ENCODE measurements around the gene RAB8A. TPM values are rescaled to one million over a fixed set of nuclear protein-coding genes. Genes with fewer than 3 reads are reported as not detected.

The RAB8A gene
- total RNA-seq, 1 donor from 2014 or later, result 31.3 TPM

GRCh38 chr19:16121967-16122366 lies 10.3 kb downstream of the RAB8A start:
- no peak overlapping the region for H3K27ac ChIP-seq (ENCODE audit: low read depth, low read length)
- no peak overlapping the region for H3K4me3 ChIP-seq (ENCODE audit: low read length in 3 of 3)
- H3K27me3 ChIP-seq (ENCODE audit: control insufficient read depth in 3 of 3, insufficient read depth in 3 of 3, low read length in 3 of 3), result no peaks in the 10 kb centered on the region
- no peaks in the 10 kb centered on the region for H3K9me3 ChIP-seq (ENCODE audit: control insufficient read depth in 3 of 3, low read length in 3 of 3)
- H3K9ac ChIP-seq (ENCODE audit: low read depth in 1 of 3, low read length in 3 of 3), result no peak overlapping the region
- peaks cover 0 to 6% (median 0%) of the 10 kb centered on the region in 3 donors for H3K4me1 ChIP-seq (ENCODE audit: control insufficient read depth in 3 of 3, insufficient read depth in 3 of 3, low read length in 3 of 3)
- peaks cover 61 to 69% (median 66%) of the 10 kb centered on the region in 3 donors for H3K36me3 ChIP-seq (ENCODE audit: control insufficient read depth in 3 of 3, insufficient read depth in 3 of 3, low read length in 3 of 3)

GRCh38 chr19:16124953-16125352 lies 13.3 kb downstream of the RAB8A start:
- H3K4me1 ChIP-seq (ENCODE audit: control insufficient read depth in 3 of 3, insufficient read depth in 3 of 3, low read length in 3 of 3), result no peaks in the 10 kb centered on the region
- no peak overlapping the region for H3K4me3 ChIP-seq (ENCODE audit: low read length in 3 of 3)
- H3K9me3 ChIP-seq (ENCODE audit: control insufficient read depth in 3 of 3, low read length in 3 of 3), result no peaks in the 10 kb centered on the region
- H3K27me3 ChIP-seq (ENCODE audit: control insufficient read depth in 3 of 3, insufficient read depth in 3 of 3, low read length in 3 of 3), result no peaks in the 10 kb centered on the region
- peaks cover 75 to 82% (median 81%) of the 10 kb centered on the region in 3 donors for H3K36me3 ChIP-seq (ENCODE audit: control insufficient read depth in 3 of 3, insufficient read depth in 3 of 3, low read length in 3 of 3)
- H3K27ac ChIP-seq (ENCODE audit: low read depth, low read length), result no peak overlapping the region
- no peak overlapping the region for H3K9ac ChIP-seq (ENCODE audit: low read depth in 1 of 3, low read length in 3 of 3)

GRCh38 chr19:16125737-16126495 lies 14.2 kb downstream of the RAB8A start:
- peaks cover 77 to 84% (median 84%) of the 10 kb centered on the region in 3 donors for H3K36me3 ChIP-seq (ENCODE audit: control insufficient read depth in 3 of 3, insufficient read depth in 3 of 3, low read length in 3 of 3)

GRCh38 chr19:16127080-16127479 lies 15.4 kb downstream of the RAB8A start:
- peaks cover 71 to 83% (median 82%) of the 10 kb centered on the region in 3 donors for H3K36me3 ChIP-seq (ENCODE audit: control insufficient read depth in 3 of 3, insufficient read depth in 3 of 3, low read length in 3 of 3)
- H3K27me3 ChIP-seq (ENCODE audit: control insufficient read depth in 3 of 3, insufficient read depth in 3 of 3, low read length in 3 of 3), result no peaks in the 10 kb centered on the region

More at GRCh38 chr19:16125737-16126495, 14.2 kb downstream of the RAB8A start:
- no peaks in the 10 kb centered on the region for H3K27me3 ChIP-seq (ENCODE audit: control insufficient read depth in 3 of 3, insufficient read depth in 3 of 3, low read length in 3 of 3)
- no peak overlapping the region for H3K27ac ChIP-seq (ENCODE audit: low read depth, low read length)
- H3K4me3 ChIP-seq (ENCODE audit: low read length in 3 of 3), result no peak overlapping the region
- no peaks in the 10 kb centered on the region for H3K4me1 ChIP-seq (ENCODE audit: control insufficient read depth in 3 of 3, insufficient read depth in 3 of 3, low read length in 3 of 3)
- no peaks in the 10 kb centered on the region for H3K9me3 ChIP-seq (ENCODE audit: control insufficient read depth in 3 of 3, low read length in 3 of 3)
- H3K9ac ChIP-seq (ENCODE audit: low read depth in 1 of 3, low read length in 3 of 3), result no peak overlapping the region

GRCh38 chr19:16127776-16128371 lies 16.2 kb downstream of the RAB8A start:
- H3K4me3 ChIP-seq (ENCODE audit: low read length in 3 of 3), result no peak overlapping the region
- H3K9me3 ChIP-seq (ENCODE audit: control insufficient read depth in 3 of 3, low read length in 3 of 3), result no peaks in the 10 kb centered on the region
- no peak overlapping the region for H3K9ac ChIP-seq (ENCODE audit: low read depth in 1 of 3, low read length in 3 of 3)
- H3K27me3 ChIP-seq (ENCODE audit: control insufficient read depth in 3 of 3, insufficient read depth in 3 of 3, low read length in 3 of 3), result no peaks in the 10 kb centered on the region
- no peaks in the 10 kb centered on the region for H3K4me1 ChIP-seq (ENCODE audit: control insufficient read depth in 3 of 3, insufficient read depth in 3 of 3, low read length in 3 of 3)
- H3K36me3 ChIP-seq (ENCODE audit: control insufficient read depth in 3 of 3, insufficient read depth in 3 of 3, low read length in 3 of 3), result peaks cover 70 to 83% (median 82%) of the 10 kb centered on the region in 3 donors
- no peak overlapping the region for H3K27ac ChIP-seq (ENCODE audit: low read depth, low read length)

More at GRCh38 chr19:16127080-16127479, 15.4 kb downstream of the RAB8A start:
- Histone ChIP-seq H3K4me3 (ENCODE audit: low read length in 3 of 3) (no peak overlapping the region), H3K4me1 (ENCODE audit: control insufficient read depth in 3 of 3, insufficient read depth in 3 of 3, low read length in 3 of 3) (no peaks in the 10 kb centered on the region), H3K9ac (ENCODE audit: low read depth in 1 of 3, low read length in 3 of 3) (no peak overlapping the region), H3K27ac (ENCODE audit: low read depth, low read length) (no peak overlapping the region), H3K9me3 (ENCODE audit: control insufficient read depth in 3 of 3, low read length in 3 of 3) (no peaks in the 10 kb centered on the region)

GRCh38 chr19:16131648-16132047 lies 20.0 kb downstream of the RAB8A start:
- H3K4me3 ChIP-seq (ENCODE audit: low read length in 3 of 3), result no peak overlapping the region
- peaks cover 55 to 62% (median 62%) of the 10 kb centered on the region in 3 donors for H3K36me3 ChIP-seq (ENCODE audit: control insufficient read depth in 3 of 3, insufficient read depth in 3 of 3, low read length in 3 of 3)
- H3K27me3 ChIP-seq (ENCODE audit: control insufficient read depth in 3 of 3, insufficient read depth in 3 of 3, low read length in 3 of 3), result no peaks in the 10 kb centered on the region
- no peak overlapping the region for H3K27ac ChIP-seq (ENCODE audit: low read depth, low read length)
- no peaks in the 10 kb centered on the region for H3K4me1 ChIP-seq (ENCODE audit: control insufficient read depth in 3 of 3, insufficient read depth in 3 of 3, low read length in 3 of 3)
- no peak overlapping the region for H3K9ac ChIP-seq (ENCODE audit: low read depth in 1 of 3, low read length in 3 of 3)
- no peaks in the 10 kb centered on the region for H3K9me3 ChIP-seq (ENCODE audit: control insufficient read depth in 3 of 3, low read length in 3 of 3)

- H3K9me3 ChIP-seq (ENCODE audit: control insufficient read depth in 3 of 3, low read length in 3 of 3), result no peaks in the 10 kb centered on the region
- no peak overlapping the region for H3K27ac ChIP-seq (ENCODE audit: low read depth, low read length)
- peaks cover 38 to 42% (median 42%) of the 10 kb centered on the region in 3 donors for H3K36me3 ChIP-seq (ENCODE audit: control insufficient read depth in 3 of 3, insufficient read depth in 3 of 3, low read length in 3 of 3)
- H3K4me1 ChIP-seq (ENCODE audit: control insufficient read depth in 3 of 3, insufficient read depth in 3 of 3, low read length in 3 of 3), result no peaks in the 10 kb centered on the region
- H3K27me3 ChIP-seq (ENCODE audit: control insufficient read depth in 3 of 3, insufficient read depth in 3 of 3, low read length in 3 of 3), result no peaks in the 10 kb centered on the region
- no peak overlapping the region for H3K9ac ChIP-seq (ENCODE audit: low read depth in 1 of 3, low read length in 3 of 3)
- H3K4me3 ChIP-seq (ENCODE audit: low read length in 3 of 3), result no peak overlapping the region
Measured at GRCh38 chr19:16133818-16134217, 22.1 kb downstream of the RAB8A start.

GRCh38 chr19:16134510-16134909 lies 22.8 kb downstream of the RAB8A start:
- Histone ChIP-seq H3K27me3 (ENCODE audit: control insufficient read depth in 3 of 3, insufficient read depth in 3 of 3, low read length in 3 of 3) (no peaks in the 10 kb centered on the region), H3K4me3 (ENCODE audit: low read length in 3 of 3) (no peak overlapping the region), H3K9ac (ENCODE audit: low read depth in 1 of 3, low read length in 3 of 3) (no peak overlapping the region), H3K36me3 (ENCODE audit: control insufficient read depth in 3 of 3, insufficient read depth in 3 of 3, low read length in 3 of 3) (peaks cover 31 to 36% (median 35%) of the 10 kb centered on the region in 3 donors), H3K4me1 (ENCODE audit: control insufficient read depth in 3 of 3, insufficient read depth in 3 of 3, low read length in 3 of 3) (no peaks in the 10 kb centered on the region), H3K27ac (ENCODE audit: low read depth, low read length) (no peak overlapping the region), H3K9me3 (ENCODE audit: control insufficient read depth in 3 of 3, low read length in 3 of 3) (no peaks in the 10 kb centered on the region)

GRCh38 chr19:16135430-16136127 lies 23.9 kb downstream of the RAB8A start:
- Histone ChIP-seq H3K9me3 (ENCODE audit: control insufficient read depth in 3 of 3, low read length in 3 of 3) (no peaks in the 10 kb centered on the region), H3K27ac (ENCODE audit: low read depth, low read length) (no peak overlapping the region), H3K4me1 (ENCODE audit: control insufficient read depth in 3 of 3, insufficient read depth in 3 of 3, low read length in 3 of 3) (no peaks in the 10 kb centered on the region), H3K4me3 (ENCODE audit: low read length in 3 of 3) (no peak overlapping the region), H3K9ac (ENCODE audit: low read depth in 1 of 3, low read length in 3 of 3) (no peak overlapping the region), H3K27me3 (ENCODE audit: control insufficient read depth in 3 of 3, insufficient read depth in 3 of 3, low read length in 3 of 3) (no peaks in the 10 kb centered on the region), H3K36me3 (ENCODE audit: control insufficient read depth in 3 of 3, insufficient read depth in 3 of 3, low read length in 3 of 3) (peaks cover 24 to 30% (median 28%) of the 10 kb centered on the region in 3 donors)

Data from skeletal muscle tissue (tissue), 4 donors.